A549 (cell line): ENCODE data around the gene UNC119B. TPM values are rescaled to one million over a fixed set of nuclear protein-coding genes. Genes with fewer than 3 reads are reported as not detected.

Experiments
- ATAC-seq, 2 experiments: fragments of 200-7000 bp in 1 of 2; fragments of >200 bp in 1 of 2; cut with Nextera tagmentation in 1 of 2; cut with Tn5 transposase in 1 of 2; 3 replicates each; pipeline versions ENCODE4 v1.8.0 to v1.9.1; 2018 to 2020; ENCODE audit warnings: mild to moderate bottlenecking in 1 of 2, moderate library complexity in 1 of 2
- CTCF ChIA-PET: fragments of 300-600 bp; sonication (Branson Sonifier 250); formaldehyde crosslinking; extraction: SDS; loops from one replicate; lab custom pipeline; 2021; ENCODE audit warnings: antibody characterized with exemption, inconsistent platforms; lab: Yijun Ruan, JAX
- POLR2A ChIA-PET: fragments of 350-600 bp; formaldehyde crosslinking; extraction: SDS; loops from one replicate; lab custom pipeline; 2021; ENCODE audit warnings: antibody characterized with exemption, inconsistent platforms; lab: Yijun Ruan, JAX
- DNase-seq, 2 experiments: peaks; one replicate each; pipeline versions ENCODE4 v3.0.0 to v3.0.0-alpha.2; 2011 to 2016; ENCODE audit warnings: low read depth in 1 of 2, low spot score in 1 of 2
- FAIRE-seq: peaks from 2 replicates; lab custom pipeline; 2011; peaks lifted over from hg19 to GRCh38; lab: Jason Lieb, UNC
- H3K27ac ChIP-seq, 2 experiments: fragments of >200 bp; sonication (Bioruptor Twin); formaldehyde crosslinking; 3 replicates each; pipeline ENCODE4 v1.5.1; 2016 to 2017
- H3K4me1 ChIP-seq: fragments of >200 bp; sonication (Bioruptor Twin); formaldehyde crosslinking; 3 replicates; pipeline ENCODE4 v1.6.1; 2016
- H3K4me2 ChIP-seq: fragments of >200 bp; sonication (Bioruptor Twin); formaldehyde crosslinking; 3 replicates; pipeline ENCODE4 v1.6.1; 2016
- H3K4me3 ChIP-seq: fragments of >200 bp; sonication (Bioruptor Twin); formaldehyde crosslinking; 3 replicates; pipeline ENCODE4 v1.5.1; 2016
- H3K9me3 ChIP-seq: fragments of >200 bp; sonication (Bioruptor Twin); formaldehyde crosslinking; 3 replicates; pipeline ENCODE4 v1.6.1; 2016
- CBX2 ChIP-seq: fragments of 200-600 bp; sonication (generic); IDR thresholded peaks from 2 replicates; pipeline ENCODE4 v1.6.1; 2016; ENCODE audit warnings: low read depth, mild to moderate bottlenecking, borderline replicate concordance
- CHD2 ChIP-seq: fragments of 150-350 bp; IDR thresholded peaks from 2 replicates; pipeline ENCODE4 v1.6.1; 2014; ENCODE audit warnings: low read length; ENCODE audit not compliant: partially characterized antibody
- CHD4 ChIP-seq: fragments of 200-600 bp; sonication (generic); IDR thresholded peaks from 2 replicates; pipeline ENCODE4 v1.6.1; 2016; ENCODE audit warnings: antibody characterized with exemption, mild to moderate bottlenecking, borderline replicate concordance
- CTCF ChIP-seq: fragments of >200 bp; sonication (Bioruptor Twin); formaldehyde crosslinking; IDR thresholded peaks from 3 replicates; pipeline ENCODE4 v1.5.1; 2016
- E2F6 ChIP-seq: IDR thresholded peaks from 2 replicates; pipeline ENCODE4 v1.6.1; 2012; ENCODE audit warnings: low read depth, borderline replicate concordance
- EHF ChIP-seq: fragments of 250-450 bp; sonication (Bioruptor Pico); IDR thresholded peaks from 2 replicates; pipeline ENCODE4 v1.5.0; 2020; ENCODE audit warnings: mild to moderate bottlenecking
- EP300 ChIP-seq, 2 experiments: fragments of >200 bp; sonication (Bioruptor Twin); formaldehyde crosslinking; IDR thresholded peaks; 2 replicates in 1 of 2; 3 replicates in 1 of 2; pipeline ENCODE4 v1.6.1; 2016 to 2017
- HMGXB4 ChIP-seq: fragments of 250-450 bp; sonication (Bioruptor Pico); IDR thresholded peaks from 2 replicates; pipeline ENCODE4 v1.5.0; 2021; ENCODE audit warnings: mild to moderate bottlenecking, moderate library complexity, borderline replicate concordance
- HOXA7 ChIP-seq: fragments of 250-450 bp; sonication (Bioruptor Pico); IDR thresholded peaks from 2 replicates; pipeline ENCODE4 v1.5.0; 2020; ENCODE audit warnings: mild to moderate bottlenecking, moderate library complexity
- HOXB13 ChIP-seq: fragments of 250-450 bp; sonication (Bioruptor Pico); IDR thresholded peaks from 2 replicates; pipeline ENCODE4 v1.5.0; 2020; ENCODE audit warnings: low read depth, mild to moderate bottlenecking, moderate library complexity
- JUNB ChIP-seq: fragments of >200 bp; sonication (Bioruptor Twin); formaldehyde crosslinking; IDR thresholded peaks from 2 replicates; pipeline ENCODE4 v1.6.1; 2016
- MAFK ChIP-seq: fragments of 450-650 bp; IDR thresholded peaks from 2 replicates; pipeline ENCODE4 v1.6.1; 2014; ENCODE audit not compliant: partially characterized antibody
- NPAS2 ChIP-seq: fragments of 250-450 bp; sonication (Bioruptor Pico); IDR thresholded peaks from 2 replicates; pipeline ENCODE4 v1.8.0; 2022; ENCODE audit warnings: mild to moderate bottlenecking, moderate library complexity, borderline replicate concordance
- NR3C1 ChIP-seq: fragments of >200 bp; sonication (Bioruptor Twin); formaldehyde crosslinking; IDR thresholded peaks from 3 replicates; pipeline ENCODE4 v1.6.1; 2017
- PHF8 ChIP-seq: fragments of 200-600 bp; sonication (generic); IDR thresholded peaks from 2 replicates; pipeline ENCODE4 v1.6.1; 2016; ENCODE audit warnings: low read depth, mild to moderate bottlenecking, antibody characterized with exemption, moderate library complexity, borderline replicate concordance
- REST ChIP-seq: fragments of 200-600 bp; sonication (generic); IDR thresholded peaks from 2 replicates; pipeline ENCODE4 v1.6.1; 2016; ENCODE audit warnings: antibody characterized with exemption, mild to moderate bottlenecking, moderate library complexity
- RFX5 ChIP-seq: fragments of 450-650 bp; IDR thresholded peaks from 2 replicates; pipeline ENCODE4 v1.7.1; 2014; ENCODE audit warnings: antibody characterized with exemption, mild to moderate bottlenecking, moderate library complexity
- SMC3 ChIP-seq: fragments of >200 bp; sonication (Bioruptor Twin); formaldehyde crosslinking; IDR thresholded peaks from 3 replicates; pipeline ENCODE4 v1.6.1; 2018; ENCODE audit warnings: inconsistent platforms
- ZC3H11A ChIP-seq: fragments of 450-650 bp; IDR thresholded peaks from 2 replicates; pipeline ENCODE4 v1.6.1; 2014; ENCODE audit warnings: antibody characterized with exemption, mild to moderate bottlenecking
- ZNF302 ChIP-seq: fragments of 250-450 bp; sonication (Bioruptor Pico); IDR thresholded peaks from 2 replicates; pipeline ENCODE4 v1.9.0; 2021; ENCODE audit warnings: inconsistent platforms, mild to moderate bottlenecking, moderate library complexity
- ZSCAN20 ChIP-seq: fragments of 250-450 bp; sonication (Bioruptor Pico); IDR thresholded peaks from 2 replicates; pipeline ENCODE4 v1.8.0; 2022; ENCODE audit warnings: mild to moderate bottlenecking, moderate library complexity
- WGBS: methylation state at CpG from one replicate; pipeline ENCODE4 v1.1.6; 2017; ENCODE audit errors: missing lambda C conversion rate; 5-methylcytosine and 5-hydroxymethylcytosine counted together
- polyA plus RNA-seq, 4 experiments: library from polyadenylated mRNA; depleted of rRNA in 3 of 4; stranded (reverse); fragments of >200 nt; fragmentation: RNase III in 1 of 4; extraction: RNeasy Plus Mini Kit Qiagen cat#74134 plus additional on column Dnase treatment in 1 of 4; gene quantifications; 2 replicates in 3 of 4; 3 replicates in 1 of 4; pipeline ENCODE4 v1.2.3, GENCODE V29; 2011 to 2017

The UNC119B gene
- polyA plus RNA-seq, 2 of the 4 experiments (the other 2 are of a cell fraction), result 25.8 to 41.5 TPM

GRCh38 chr12:120762086-120762485 is 51.8 kb downstream of the UNC119B start:
- FAIRE-seq, result no peak

GRCh38 chr12:120763250-120763649 is 53.0 kb downstream of the UNC119B start:
- no peaks in the 10 kb centered on the region for H3K9me3 ChIP-seq
- ChIA-PET CTCF (interaction anchor here (0.6 to 1.2 kb wide), 2 partner anchors 13 to 208 kb away, joined by 4 to 6 read pairs; no protein-coding TSS in a partner anchor), POLR2A (no interaction called here)
- no peaks in the 10 kb centered on the region for H3K4me1 ChIP-seq
- no peak for DNase-seq
- TF ChIP-seq EP300 (IDR thresholded peaks at IDR 0.05) (no peak), HOXB13 (CRISPR knock-in tag) (no peak), E2F6 (no peak), NR3C1 (no peak), HMGXB4 (CRISPR knock-in tag) (no peak), ZNF302 (CRISPR knock-in tag) (no peak), JUNB (no peak), CHD2 (no peak), CBX2 (no peak), CHD4 (no peak), NPAS2 (CRISPR knock-in tag) (no peak), RFX5 (no peak), HOXA7 (CRISPR knock-in tag) (no peak)
- TF ChIP-seq, all 56 proteins: peak for 0
- H3K4me3 ChIP-seq, result no peak overlapping the region
- ATAC-seq, result no peak
- no peak for FAIRE-seq
- 64% methylated on average over 3 of the region's 3 CpGs for WGBS
- no peak overlapping the region for H3K27ac ChIP-seq
- no peak overlapping the region for H3K4me2 ChIP-seq

More at GRCh38 chr12:120762086-120762485, 51.8 kb downstream of the UNC119B start:
- Histone ChIP-seq H3K4me1 (no peaks in the 10 kb centered on the region), H3K27ac (no peak overlapping the region), H3K4me2 (no peak overlapping the region), H3K4me3 (no peak overlapping the region), H3K9me3 (no peaks in the 10 kb centered on the region)
- ChIA-PET POLR2A (no interaction called here), CTCF (interaction anchor here (0.7 to 1.5 kb wide), 5 partner anchors 16 to 204 kb away, joined by 3 read pairs; no protein-coding TSS in a partner anchor)
- DNase-seq, result no peak
- WGBS, result 94% methylated on average over 6 of the region's 6 CpGs
- TF ChIP-seq ZC3H11A (no peak), ZSCAN20 (CRISPR knock-in tag) (no peak), EHF (no peak), SMC3 (no peak), MAFK (no peak), JUNB (no peak), CTCF (no peak), PHF8 (no peak), REST (no peak)
- no peak for ATAC-seq
